Astrocyte (in vitro differentiated cells and primary cell): ENCODE results near the gene PTCD3.

Experiments
- CTCF ChIP-seq: IDR thresholded peaks from 2 replicates; pipeline ENCODE4 v1.5.1; 2011; ENCODE audit warnings: low read depth, mild to moderate bottlenecking, inconsistent platforms, low read length, moderate library complexity; ENCODE audit not compliant: insufficient read depth
- EZH2 ChIP-seq: IDR thresholded peaks from 2 replicates; pipeline ENCODE4 v1.6.1; 2012; ENCODE audit warnings: mild to moderate bottlenecking, low read length, inconsistent platforms; ENCODE audit not compliant: insufficient read depth

GRCh38 chr2:86123328-86123925 is 17.4 kb downstream of the PTCD3 start:
- no peak for TF ChIP-seq CTCF
- no peak for TF ChIP-seq EZH2
